Measurements from ENCODE around the gene KRT71.

KRT71 gene

DNA sequence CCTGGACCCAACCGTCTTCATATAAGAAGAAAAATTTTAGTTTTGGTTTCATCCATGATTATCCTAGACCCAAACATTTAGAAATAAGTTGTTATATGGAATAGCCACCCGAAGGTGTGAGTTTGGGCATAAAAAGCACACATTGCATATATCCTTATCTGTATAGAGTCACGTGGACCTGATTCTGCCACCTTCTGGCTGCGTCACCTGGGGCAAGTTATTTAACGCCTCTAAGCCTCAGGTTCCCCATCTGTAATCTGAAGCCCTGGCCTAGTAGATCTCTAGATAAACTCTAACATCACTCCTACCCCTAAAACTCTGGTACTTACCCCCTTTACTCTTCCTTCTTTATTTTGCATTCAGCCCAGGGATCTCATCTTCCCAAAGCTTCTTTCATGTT lies 18.5 kb downstream of the KRT71 start:
- Histone ChIP-seq H3K9me3 (ENCODE audit: control insufficient read depth, insufficient read depth, low read length) (no peaks in the 10 kb centered on the region), H3K4me1 (ENCODE audit: control insufficient read depth, low read length) (no peaks in the 10 kb centered on the region), H3K36me3 (ENCODE audit: control insufficient read depth, low read length) (no peaks in the 10 kb centered on the region), H3K27ac (ENCODE audit: low read depth, low read length) (no peak overlapping the region), H3K4me2 (ENCODE audit: low read length) (no peak overlapping the region), H3K9me2 (replicated peaks; ENCODE audit: control insufficient read depth, low read length) (no peaks in the 10 kb centered on the region), H3F3A (ENCODE audit: control insufficient read depth, insufficient read depth) (no peaks in the 10 kb centered on the region), H3K4me3 (ENCODE audit: low read length) (no peak overlapping the region), H3K27me3 (ENCODE audit: control insufficient read depth, low read length) (no peaks in the 10 kb centered on the region), H3K79me2 (ENCODE audit: control insufficient read depth, low read length) (no peaks in the 10 kb centered on the region), H4K20me1 (ENCODE audit: control insufficient read depth, insufficient read depth, low read depth, low read length) (no peaks in the 10 kb centered on the region)
- TF ChIP-seq EZH2phosphoT487 (IDR thresholded peaks at IDR 0.05; ENCODE audit: borderline replicate concordance, low read length), result no peak
- TF ChIP-seq, protein P1, sequence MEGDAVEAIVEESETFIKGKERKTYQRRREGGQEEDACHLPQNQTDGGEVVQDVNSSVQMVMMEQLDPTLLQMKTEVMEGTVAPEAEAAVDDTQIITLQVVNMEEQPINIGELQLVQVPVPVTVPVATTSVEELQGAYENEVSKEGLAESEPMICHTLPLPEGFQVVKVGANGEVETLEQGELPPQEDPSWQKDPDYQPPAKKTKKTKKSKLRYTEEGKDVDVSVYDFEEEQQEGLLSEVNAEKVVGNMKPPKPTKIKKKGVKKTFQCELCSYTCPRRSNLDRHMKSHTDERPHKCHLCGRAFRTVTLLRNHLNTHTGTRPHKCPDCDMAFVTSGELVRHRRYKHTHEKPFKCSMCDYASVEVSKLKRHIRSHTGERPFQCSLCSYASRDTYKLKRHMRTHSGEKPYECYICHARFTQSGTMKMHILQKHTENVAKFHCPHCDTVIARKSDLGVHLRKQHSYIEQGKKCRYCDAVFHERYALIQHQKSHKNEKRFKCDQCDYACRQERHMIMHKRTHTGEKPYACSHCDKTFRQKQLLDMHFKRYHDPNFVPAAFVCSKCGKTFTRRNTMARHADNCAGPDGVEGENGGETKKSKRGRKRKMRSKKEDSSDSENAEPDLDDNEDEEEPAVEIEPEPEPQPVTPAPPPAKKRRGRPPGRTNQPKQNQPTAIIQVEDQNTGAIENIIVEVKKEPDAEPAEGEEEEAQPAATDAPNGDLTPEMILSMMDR (IDR thresholded peaks at IDR 0.05; ENCODE audit: low read depth, low read length, poor library complexity, severe bottlenecking), result peak; percentile 46

DNA sequence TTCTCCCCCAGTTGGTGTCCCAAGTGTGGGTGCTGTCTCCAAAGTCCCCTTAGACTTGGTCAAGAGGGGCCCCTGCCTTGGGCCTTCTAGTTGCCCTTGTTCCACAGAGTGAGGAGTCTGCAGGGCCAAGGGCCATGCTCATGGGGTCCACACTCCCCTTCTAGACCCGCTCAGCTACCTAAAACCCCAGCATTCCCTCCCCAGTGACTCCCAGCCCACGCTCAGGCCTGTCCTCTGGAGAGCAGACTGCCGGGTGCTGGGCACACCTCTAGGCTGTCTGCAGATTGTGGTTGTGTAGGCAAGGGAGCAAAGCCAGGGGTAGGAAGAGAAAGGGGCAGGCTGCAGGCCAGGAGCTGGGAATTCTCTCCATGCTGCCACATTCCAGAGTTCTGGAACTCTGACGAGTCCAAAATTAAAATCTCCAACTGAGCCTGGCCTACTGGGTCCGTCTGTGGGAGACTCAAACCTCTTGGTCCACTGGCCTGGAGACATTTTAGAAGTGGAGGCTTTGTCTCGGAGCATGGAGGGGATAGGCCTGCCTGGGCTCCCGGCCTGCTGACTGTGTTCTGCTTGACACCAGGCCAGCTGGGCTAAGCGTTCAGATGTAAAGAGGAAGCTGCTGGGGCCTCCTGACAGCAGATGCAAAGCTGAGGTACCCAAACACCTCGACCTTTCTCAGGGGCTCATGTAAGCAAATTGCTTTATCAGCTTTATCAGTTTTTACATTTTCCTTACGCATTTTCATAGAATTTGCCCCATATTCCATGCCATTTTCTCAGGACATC lies 19.1 kb downstream of the KRT71 start:
- no peak for TF ChIP-seq EZH2phosphoT487 (IDR thresholded peaks at IDR 0.05; ENCODE audit: borderline replicate concordance, low read length)
- TF ChIP-seq, protein P1 (IDR thresholded peaks at IDR 0.05; ENCODE audit: low read depth, low read length, poor library complexity, severe bottlenecking), result no peak
- H3K4me2 ChIP-seq (ENCODE audit: low read length), result no peak overlapping the region
- H3K4me3 ChIP-seq (ENCODE audit: low read length), result no peak overlapping the region
- H3K9me2 ChIP-seq (replicated peaks; ENCODE audit: control insufficient read depth, low read length), result no peaks in the 10 kb centered on the region
- no peaks in the 10 kb centered on the region for H3K4me1 ChIP-seq (ENCODE audit: control insufficient read depth, low read length)
- H3K79me2 ChIP-seq (ENCODE audit: control insufficient read depth, low read length), result no peaks in the 10 kb centered on the region
- no peaks in the 10 kb centered on the region for H3K27me3 ChIP-seq (ENCODE audit: control insufficient read depth, low read length)
- H3K9me3 ChIP-seq (ENCODE audit: control insufficient read depth, insufficient read depth, low read length), result no peaks in the 10 kb centered on the region
- no peaks in the 10 kb centered on the region for H3F3A ChIP-seq (ENCODE audit: control insufficient read depth, insufficient read depth)
- H4K20me1 ChIP-seq (ENCODE audit: control insufficient read depth, insufficient read depth, low read depth, low read length), result no peaks in the 10 kb centered on the region
- H3K36me3 ChIP-seq (ENCODE audit: control insufficient read depth, low read length), result no peaks in the 10 kb centered on the region
- no peak overlapping the region for H3K27ac ChIP-seq (ENCODE audit: low read depth, low read length)

DNA sequence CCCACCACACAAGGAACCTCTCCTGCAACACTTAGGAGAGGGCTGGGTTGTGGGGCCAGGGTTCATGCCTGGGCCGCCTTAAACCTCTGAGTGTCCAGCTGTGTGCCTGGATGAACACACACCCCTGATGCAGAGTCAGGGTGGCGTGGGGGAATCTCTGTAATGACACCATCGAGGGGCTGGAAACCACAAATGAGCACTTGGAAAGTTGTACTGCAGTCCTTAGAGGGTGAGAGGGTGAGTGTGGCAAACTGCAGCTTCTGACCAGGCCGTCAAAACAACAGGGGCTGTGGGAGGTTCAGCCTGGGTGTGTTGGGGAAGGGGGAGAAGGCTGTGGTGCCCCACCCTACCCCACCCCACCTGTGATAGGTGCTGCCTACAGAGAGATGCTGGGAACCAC lies 20.3 kb downstream of the KRT71 start:
- Histone ChIP-seq H3K27me3 (ENCODE audit: control insufficient read depth, low read length) (no peaks in the 10 kb centered on the region), H3F3A (ENCODE audit: control insufficient read depth, insufficient read depth) (no peaks in the 10 kb centered on the region), H3K36me3 (ENCODE audit: control insufficient read depth, low read length) (no peaks in the 10 kb centered on the region), H3K4me2 (ENCODE audit: low read length) (no peak overlapping the region), H3K4me1 (ENCODE audit: control insufficient read depth, low read length) (no peaks in the 10 kb centered on the region), H3K9me3 (ENCODE audit: control insufficient read depth, insufficient read depth, low read length) (no peaks in the 10 kb centered on the region), H3K9me2 (replicated peaks; ENCODE audit: control insufficient read depth, low read length) (no peaks in the 10 kb centered on the region), H3K4me3 (ENCODE audit: low read length) (no peak overlapping the region), H4K20me1 (ENCODE audit: control insufficient read depth, insufficient read depth, low read depth, low read length) (no peaks in the 10 kb centered on the region), H3K27ac (ENCODE audit: low read depth, low read length) (no peak overlapping the region), H3K79me2 (ENCODE audit: control insufficient read depth, low read length) (no peaks in the 10 kb centered on the region)
- TF ChIP-seq EZH2phosphoT487 (IDR thresholded peaks at IDR 0.05; ENCODE audit: borderline replicate concordance, low read length), result no peak
- TF ChIP-seq, protein P1 (IDR thresholded peaks at IDR 0.05; ENCODE audit: low read depth, low read length, poor library complexity, severe bottlenecking), result no peak
